Fibroblast of villous mesenchyme (primary cell): ENCODE data around the gene ZNF425. TPM values are rescaled to one million over a fixed set of nuclear protein-coding genes. Genes with fewer than 3 reads are reported as not detected.
A peak's percentile ranks its signal among the peaks of the same experiment; 100 is the strongest.
"Not testable (repeated sequence)": the region's sequence is repeated elsewhere in the genome, so short reads cannot be mapped to it uniquely, and the experiment has no call there.

ENCODE experiments used
- DNase-seq: peaks from one replicate; pipeline ENCODE4 v3.0.0-alpha.2; 2010; ENCODE audit warnings: low read depth
- H3K4me3 ChIP-seq: 2 replicates; pipeline ENCODE4 v1.5.1; 2011; ENCODE audit warnings: low read depth, mild to moderate bottlenecking, low read length
- total RNA-seq: library from RNA; depleted of rRNA; stranded (reverse); fragments of >200 nt; gene quantifications from 2 replicates; pipeline ENCODE4 v1.2.3, GENCODE V29; 2012
- TF ChIP-seq, protein P1 (sequence below): IDR thresholded peaks from 2 replicates; pipeline ENCODE4 v1.5.1; 2012; ENCODE audit warnings: low read depth, mild to moderate bottlenecking, low read length; ENCODE audit not compliant: insufficient read depth

Gene ZNF425
- total RNA-seq, 1 donor = 3.5 TPM

DNA sequence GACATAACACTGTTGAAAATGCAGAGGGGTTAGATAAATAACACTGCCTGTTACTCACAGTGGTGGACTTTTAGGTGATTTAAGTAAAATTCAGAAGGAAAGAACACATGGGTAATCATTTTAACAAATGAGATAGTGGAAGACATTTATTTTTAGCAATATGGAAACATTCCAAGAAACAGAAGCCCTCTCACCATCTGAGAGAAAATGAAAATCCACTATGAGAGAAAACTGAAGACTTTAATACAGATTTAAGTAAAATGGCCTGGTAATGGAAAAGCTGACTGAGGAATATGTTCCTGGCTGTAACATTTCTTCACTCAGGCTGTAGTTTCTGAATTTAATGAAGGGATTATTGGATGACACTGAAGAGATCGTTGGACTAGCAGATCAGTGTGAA lies 23.5 kb downstream of the ZNF425 start:
- TF ChIP-seq, protein P1, sequence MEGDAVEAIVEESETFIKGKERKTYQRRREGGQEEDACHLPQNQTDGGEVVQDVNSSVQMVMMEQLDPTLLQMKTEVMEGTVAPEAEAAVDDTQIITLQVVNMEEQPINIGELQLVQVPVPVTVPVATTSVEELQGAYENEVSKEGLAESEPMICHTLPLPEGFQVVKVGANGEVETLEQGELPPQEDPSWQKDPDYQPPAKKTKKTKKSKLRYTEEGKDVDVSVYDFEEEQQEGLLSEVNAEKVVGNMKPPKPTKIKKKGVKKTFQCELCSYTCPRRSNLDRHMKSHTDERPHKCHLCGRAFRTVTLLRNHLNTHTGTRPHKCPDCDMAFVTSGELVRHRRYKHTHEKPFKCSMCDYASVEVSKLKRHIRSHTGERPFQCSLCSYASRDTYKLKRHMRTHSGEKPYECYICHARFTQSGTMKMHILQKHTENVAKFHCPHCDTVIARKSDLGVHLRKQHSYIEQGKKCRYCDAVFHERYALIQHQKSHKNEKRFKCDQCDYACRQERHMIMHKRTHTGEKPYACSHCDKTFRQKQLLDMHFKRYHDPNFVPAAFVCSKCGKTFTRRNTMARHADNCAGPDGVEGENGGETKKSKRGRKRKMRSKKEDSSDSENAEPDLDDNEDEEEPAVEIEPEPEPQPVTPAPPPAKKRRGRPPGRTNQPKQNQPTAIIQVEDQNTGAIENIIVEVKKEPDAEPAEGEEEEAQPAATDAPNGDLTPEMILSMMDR = no peak
- no peak for DNase-seq
- no peak overlapping the region for H3K4me3 ChIP-seq

DNA sequence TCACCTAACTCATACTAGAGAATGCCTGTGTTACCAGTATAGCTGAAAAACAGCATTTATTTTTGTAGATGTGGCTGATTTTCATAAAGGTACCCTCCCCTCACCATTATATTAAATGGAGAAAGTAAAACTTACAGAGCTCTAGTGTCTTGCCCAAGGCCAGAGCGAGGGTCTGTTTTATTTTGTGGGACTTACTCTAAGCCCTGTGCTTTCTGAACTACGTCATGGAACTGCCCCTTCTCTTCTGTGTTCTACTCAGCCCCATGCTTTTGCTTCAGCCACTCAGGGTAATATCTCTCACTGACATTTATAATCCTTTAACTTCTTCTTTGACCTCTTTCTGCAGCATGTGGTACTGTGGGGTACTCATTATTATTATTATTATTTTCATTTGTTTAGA lies 25.3 kb downstream of the ZNF425 start:
- H3K4me3 ChIP-seq = no peak overlapping the region
- TF ChIP-seq, protein P1 = no peak

DNA sequence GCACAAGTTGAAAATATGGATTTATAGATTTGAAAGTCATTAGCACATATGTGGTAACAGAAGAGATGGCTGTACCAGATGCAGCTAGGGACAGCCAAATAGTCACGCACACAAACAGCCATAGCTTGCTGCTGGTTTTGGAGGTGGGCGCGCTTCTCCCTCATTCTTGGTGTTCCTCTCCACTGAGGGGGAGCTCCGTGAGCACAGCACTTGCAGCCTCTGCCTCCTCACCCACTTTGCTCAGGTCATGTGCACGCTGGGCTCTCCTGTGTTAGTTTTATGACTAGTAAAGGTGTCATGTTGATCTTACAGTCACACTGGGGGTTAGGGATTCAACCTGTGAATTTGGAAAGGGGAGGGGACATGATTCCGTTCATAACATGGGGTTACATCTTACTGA lies 27.1 kb downstream of the ZNF425 start:
- DNase-seq = no peak
- TF ChIP-seq, protein P1 = no peak
- H3K4me3 ChIP-seq = no peak overlapping the region

More for the DNA sequence above, 25.3 kb downstream of the ZNF425 start:
- no peak for DNase-seq

DNA sequence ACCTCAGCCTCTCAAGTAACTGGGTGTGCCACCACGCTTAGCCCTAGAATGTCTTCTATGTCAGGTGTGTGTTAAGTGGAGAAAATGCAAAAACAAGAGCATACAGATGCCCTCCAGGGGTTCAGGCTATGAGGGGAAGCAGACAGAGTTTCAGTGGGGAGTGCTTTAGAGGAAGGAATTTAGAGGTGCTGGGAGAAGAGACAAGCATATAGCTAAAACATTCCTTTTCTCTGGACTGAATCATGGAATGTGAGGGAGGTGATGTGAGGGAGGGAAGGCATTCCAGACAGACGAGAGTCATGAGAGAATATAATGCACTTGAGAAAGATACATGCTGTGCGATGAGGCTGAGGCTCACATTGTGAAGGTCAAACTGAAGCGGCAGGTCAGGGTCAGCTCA lies 29.0 kb downstream of the ZNF425 start:
- peak; percentile 7 for DNase-seq
- TF ChIP-seq, protein P1 = no peak

DNA sequence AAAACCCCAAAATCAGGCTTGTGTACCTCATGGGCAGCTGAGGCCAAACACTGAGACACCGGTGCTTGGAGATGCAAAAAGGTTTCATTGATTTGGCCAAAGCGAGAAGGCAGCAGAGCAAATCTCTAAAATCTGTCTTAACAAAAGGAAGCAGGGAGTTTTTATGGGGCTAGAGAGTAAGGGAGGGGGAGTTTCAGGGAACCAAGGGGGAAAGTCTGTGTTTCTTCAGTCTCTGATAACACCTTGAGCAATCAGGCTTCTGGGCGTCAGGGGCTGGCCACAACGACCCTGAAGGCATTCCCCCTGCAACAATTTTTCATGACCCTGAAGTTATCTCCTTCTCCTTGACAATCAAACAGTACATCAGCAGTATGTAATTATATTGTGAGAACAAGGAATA lies 32.9 kb downstream of the ZNF425 start:
- peak; percentile 8 for DNase-seq
- TF ChIP-seq, protein P1 = no peak
- H3K4me3 ChIP-seq = no peak overlapping the region

More for the DNA sequence above, 29.0 kb downstream of the ZNF425 start:
- no peak overlapping the region for H3K4me3 ChIP-seq

DNA sequence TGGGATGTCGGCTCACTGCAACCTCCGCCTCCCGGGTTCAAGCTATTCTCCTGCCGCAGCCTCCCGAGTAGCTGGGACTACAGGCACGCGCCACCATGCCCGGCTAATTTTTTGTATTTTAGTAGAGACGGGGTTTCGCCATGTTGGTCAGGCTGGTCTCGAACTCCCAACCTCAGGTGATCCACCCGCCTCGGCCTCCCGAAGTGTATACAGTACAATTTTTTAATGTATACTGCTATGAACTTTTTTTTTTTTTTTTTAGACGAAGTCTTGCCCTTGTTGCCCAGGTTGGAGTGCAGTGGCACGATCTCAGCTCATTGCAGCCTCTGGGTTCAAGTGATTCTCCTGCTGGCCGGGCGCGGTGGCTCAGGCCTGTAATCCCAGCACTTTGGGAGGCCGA lies 33.9 kb downstream of the ZNF425 start:
- DNase-seq, H3K4me3 ChIP-seq: not testable (repeated sequence)

DNA sequence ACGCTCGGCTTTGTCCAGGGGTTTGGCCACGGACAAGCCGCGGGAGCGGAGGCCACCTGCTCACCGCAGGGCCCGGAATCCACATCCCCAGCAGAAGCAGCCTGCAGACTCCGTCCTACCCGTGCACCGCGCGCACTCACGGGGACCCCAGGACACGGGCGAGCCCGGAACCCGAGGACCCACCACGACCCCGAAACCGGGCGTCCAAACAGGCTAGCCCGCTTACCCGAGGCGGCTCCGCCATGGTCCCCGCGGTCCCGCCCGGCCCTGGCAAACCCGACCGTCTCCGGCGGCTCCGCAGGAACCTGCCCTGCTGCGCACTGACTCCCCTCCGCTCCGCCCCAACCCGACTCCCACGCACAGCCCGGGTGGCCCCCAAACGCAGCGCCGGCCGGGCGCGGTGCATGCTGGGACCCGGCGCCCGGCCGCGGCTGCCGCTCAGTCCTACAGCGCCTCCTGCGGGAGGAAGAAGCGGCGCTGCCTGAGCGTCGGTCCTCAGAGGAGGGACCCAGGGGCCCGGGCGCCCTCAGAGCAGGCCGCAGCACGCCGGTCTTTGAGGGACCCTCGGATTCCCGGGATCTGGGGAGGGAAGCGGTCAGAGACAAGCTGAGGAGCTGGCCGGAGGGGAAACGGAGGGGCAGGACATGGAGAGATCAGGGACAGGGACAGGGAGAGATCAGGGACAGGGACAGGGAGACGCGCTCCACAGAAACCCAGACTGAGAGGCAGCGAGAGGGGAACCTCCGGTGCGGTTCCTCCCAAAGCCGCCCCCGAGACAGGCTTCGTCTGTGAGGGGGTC lies 35.5 kb downstream of the ZNF425 start, which contains the start of gene ZNF786:
Gene ZNF786 (minus strand): TSS at position 322 of the 799 bp plus-strand sequence. CDS start 78 bp downstream, at position 244.
- TF ChIP-seq, protein P1 = peak; percentile 91
- peak; percentile 87 for DNase-seq
- peak within 1 kb of the TSS; percentile 93 for H3K4me3 ChIP-seq
